Loucy (cell line): Measurements from ENCODE around the gene ZDHHC21.

Source experiments
- H2AFZ ChIP-seq: fragments of 200-600 bp; sonication (generic); 2 replicates; pipeline ENCODE4 v1.6.0; 2016; ENCODE audit warnings: antibody characterized with exemption, mild to moderate bottlenecking, low read length, moderate library complexity
- H3F3A ChIP-seq: fragments of 200-600 bp; 2 replicates; pipeline ENCODE4 v1.6.0; 2016; ENCODE audit warnings: antibody characterized with exemption, low read depth, mild to moderate bottlenecking
- H3K27me3 ChIP-seq: fragments of 200-600 bp; sonication (generic); 2 replicates; pipeline ENCODE4 v1.6.1; 2014; ENCODE audit warnings: low read length, mild to moderate bottlenecking; ENCODE audit not compliant: insufficient read depth, poor library complexity, severe bottlenecking
- H3K36me3 ChIP-seq: fragments of 200-600 bp; sonication (generic); 2 replicates; pipeline ENCODE4 v1.6.1; 2016; ENCODE audit warnings: low read length; ENCODE audit not compliant: insufficient read depth
- H3K4me1 ChIP-seq: fragments of 200-600 bp; sonication (generic); 2 replicates; pipeline ENCODE4 v1.5.1; 2014; ENCODE audit warnings: low read length, mild to moderate bottlenecking; ENCODE audit not compliant: insufficient read depth, poor library complexity, severe bottlenecking
- H3K4me2 ChIP-seq: fragments of 200-600 bp; sonication (generic); 2 replicates; pipeline ENCODE4 v1.6.0; 2014; ENCODE audit warnings: antibody characterized with exemption, low read length, low read depth, mild to moderate bottlenecking; ENCODE audit not compliant: poor library complexity, severe bottlenecking
- H3K4me3 ChIP-seq: fragments of 200-600 bp; sonication (generic); 2 replicates; pipeline ENCODE4 v1.5.1; 2014; ENCODE audit warnings: low read length, mild to moderate bottlenecking, mixed read lengths; ENCODE audit not compliant: poor library complexity, severe bottlenecking
- H3K79me2 ChIP-seq: fragments of 200-600 bp; sonication (generic); 2 replicates; pipeline ENCODE4 v1.6.1; 2014; ENCODE audit warnings: low read length; ENCODE audit not compliant: insufficient read depth
- H3K9ac ChIP-seq: fragments of 200-600 bp; sonication (generic); 2 replicates; pipeline ENCODE4 v1.6.0; 2014; ENCODE audit warnings: mild to moderate bottlenecking, low read depth, low read length, moderate library complexity; ENCODE audit not compliant: poor library complexity, severe bottlenecking
- H3K9me2 ChIP-seq: fragments of 200-600 bp; sonication (generic); replicated peaks from 2 replicates; pipeline ENCODE4 v1.6.1; 2016; ENCODE audit warnings: low read depth, low read length, mixed read lengths
- H3K9me3 ChIP-seq: fragments of 200-600 bp; sonication (generic); 2 replicates; pipeline ENCODE4 v1.6.1; 2014; ENCODE audit warnings: mild to moderate bottlenecking, antibody characterized with exemption, low read length, low read depth; ENCODE audit not compliant: insufficient read depth
- H4K20me1 ChIP-seq: fragments of 200-600 bp; sonication (generic); 2 replicates; pipeline ENCODE4 v1.6.0; 2014; ENCODE audit warnings: antibody characterized with exemption, low read length, mild to moderate bottlenecking; ENCODE audit not compliant: insufficient read depth, poor library complexity, severe bottlenecking
- EZH2phosphoT487 ChIP-seq: fragments of 200-600 bp; IDR thresholded peaks from 2 replicates; pipeline ENCODE4 v1.6.1; 2018; ENCODE audit warnings: antibody characterized with exemption, mild to moderate bottlenecking, moderate library complexity, borderline replicate concordance
- TF ChIP-seq, protein P1 (sequence below): fragments of 200-600 bp; sonication (generic); conservative IDR thresholded peaks from 2 replicates; pipeline ENCODE4 v1.5.1; 2014; ENCODE audit warnings: mild to moderate bottlenecking, antibody characterized with exemption, low read length

The ZDHHC21 gene

DNA sequence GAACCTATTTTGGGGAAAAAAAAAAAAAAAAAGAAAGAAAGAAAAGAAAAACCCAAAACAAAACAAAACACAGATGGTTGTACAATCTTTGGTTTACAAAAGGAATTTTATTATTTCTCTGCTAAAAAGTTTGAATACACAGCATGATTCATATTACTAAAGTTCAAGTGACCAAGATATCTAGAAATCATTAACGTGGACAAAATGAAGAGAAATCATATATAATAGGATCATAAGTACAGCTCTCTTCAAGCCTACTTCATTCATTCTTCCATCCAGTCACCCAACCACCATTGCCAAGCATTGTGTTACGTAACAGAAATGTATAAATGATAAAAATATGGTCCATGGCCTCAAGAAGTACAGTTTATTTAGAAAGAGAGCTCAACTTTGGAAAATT, 52.9 kb downstream of the ZDHHC21 start:
- no peaks in the 10 kb centered on the region for H3K9me3 ChIP-seq
- TF ChIP-seq, protein P1, sequence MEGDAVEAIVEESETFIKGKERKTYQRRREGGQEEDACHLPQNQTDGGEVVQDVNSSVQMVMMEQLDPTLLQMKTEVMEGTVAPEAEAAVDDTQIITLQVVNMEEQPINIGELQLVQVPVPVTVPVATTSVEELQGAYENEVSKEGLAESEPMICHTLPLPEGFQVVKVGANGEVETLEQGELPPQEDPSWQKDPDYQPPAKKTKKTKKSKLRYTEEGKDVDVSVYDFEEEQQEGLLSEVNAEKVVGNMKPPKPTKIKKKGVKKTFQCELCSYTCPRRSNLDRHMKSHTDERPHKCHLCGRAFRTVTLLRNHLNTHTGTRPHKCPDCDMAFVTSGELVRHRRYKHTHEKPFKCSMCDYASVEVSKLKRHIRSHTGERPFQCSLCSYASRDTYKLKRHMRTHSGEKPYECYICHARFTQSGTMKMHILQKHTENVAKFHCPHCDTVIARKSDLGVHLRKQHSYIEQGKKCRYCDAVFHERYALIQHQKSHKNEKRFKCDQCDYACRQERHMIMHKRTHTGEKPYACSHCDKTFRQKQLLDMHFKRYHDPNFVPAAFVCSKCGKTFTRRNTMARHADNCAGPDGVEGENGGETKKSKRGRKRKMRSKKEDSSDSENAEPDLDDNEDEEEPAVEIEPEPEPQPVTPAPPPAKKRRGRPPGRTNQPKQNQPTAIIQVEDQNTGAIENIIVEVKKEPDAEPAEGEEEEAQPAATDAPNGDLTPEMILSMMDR, result no peak
- TF ChIP-seq EZH2phosphoT487, result no peak
- H3K9ac ChIP-seq, result no peak overlapping the region
- no peak overlapping the region for H3K4me2 ChIP-seq
- no peak overlapping the region for H2AFZ ChIP-seq
- H3K9me2 ChIP-seq, result no peaks in the 10 kb centered on the region
- H3K79me2 ChIP-seq, result no peaks in the 10 kb centered on the region
- no peaks in the 10 kb centered on the region for H3K27me3 ChIP-seq
- H3K36me3 ChIP-seq, result no peaks in the 10 kb centered on the region
- no peak overlapping the region for H3K4me3 ChIP-seq
- H3F3A ChIP-seq, result no peaks in the 10 kb centered on the region
- no peaks in the 10 kb centered on the region for H4K20me1 ChIP-seq
- no peaks in the 10 kb centered on the region for H3K4me1 ChIP-seq

DNA sequence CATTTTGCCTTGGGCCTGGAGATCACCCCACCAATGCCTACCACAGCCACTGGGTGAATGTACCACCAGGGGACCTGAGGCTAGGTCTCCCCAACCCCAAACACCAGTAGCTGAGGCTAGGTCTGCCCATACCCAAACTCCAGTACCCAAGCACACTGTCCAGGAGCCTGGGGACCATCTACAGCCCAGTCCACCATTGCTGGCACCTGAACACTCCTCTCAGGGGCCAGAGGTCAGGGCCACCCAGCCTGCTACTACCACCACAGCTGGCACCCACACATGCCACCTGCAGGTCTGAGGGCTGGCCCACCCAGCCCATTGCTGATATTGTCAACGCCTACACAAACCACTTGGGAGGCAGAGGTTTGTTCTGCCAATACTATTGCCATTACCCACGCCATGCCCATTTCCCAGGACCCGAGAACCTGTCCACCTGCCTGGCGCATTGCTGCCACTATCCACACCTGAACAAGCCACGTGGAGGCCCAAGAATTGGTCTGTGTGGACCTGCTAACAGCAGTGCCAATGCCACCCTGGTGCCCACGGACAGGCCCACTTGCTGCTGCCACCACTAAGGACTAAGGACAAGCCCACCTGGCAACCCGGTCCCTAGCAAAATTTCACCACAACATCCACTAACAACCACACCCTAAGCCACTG, 59.2 kb downstream of the ZDHHC21 start:
- Histone ChIP-seq H4K20me1 (no peaks in the 10 kb centered on the region), H3K9ac (no peak overlapping the region), H3K27me3 (no peaks in the 10 kb centered on the region), H3K4me1 (no peaks in the 10 kb centered on the region), H3F3A (no peaks in the 10 kb centered on the region), H3K9me3 (no peaks in the 10 kb centered on the region; the same call in 1 of the 2 replicates), H2AFZ (no peak overlapping the region), H3K4me3 (no peak overlapping the region), H3K79me2 (no peaks in the 10 kb centered on the region), H3K36me3 (peaks cover 9% of the 10 kb centered on the region; the same call in 1 of the 2 replicates), H3K9me2 (no peaks in the 10 kb centered on the region), H3K4me2 (no peak overlapping the region)
- TF ChIP-seq, protein P1, result no peak
- TF ChIP-seq EZH2phosphoT487, result no peak

DNA sequence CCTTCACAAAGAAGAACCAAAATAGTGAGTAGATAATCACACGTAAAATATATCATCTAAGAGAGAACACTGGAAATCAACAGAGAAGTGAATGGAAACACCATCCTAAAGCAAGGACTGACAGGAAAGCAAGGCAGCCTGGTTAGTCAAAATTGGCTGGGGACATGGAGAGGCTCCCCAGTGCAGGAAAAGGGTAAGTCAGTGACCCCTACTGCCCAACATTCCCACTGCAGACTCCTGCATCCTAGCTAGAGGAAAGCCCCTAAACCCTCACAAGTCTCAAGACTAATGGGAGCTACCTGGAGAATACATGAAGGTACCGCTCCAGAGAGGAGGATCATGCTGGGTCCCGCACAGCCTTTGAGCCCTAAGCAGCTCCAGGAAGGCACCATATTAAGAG, 60.1 kb downstream of the ZDHHC21 start:
- Histone ChIP-seq H3K9me3 (no peaks in the 10 kb centered on the region; the same call in 1 of the 2 replicates), H3F3A (no peaks in the 10 kb centered on the region), H3K4me1 (no peaks in the 10 kb centered on the region), H3K4me3 (no peak overlapping the region), H4K20me1 (no peaks in the 10 kb centered on the region), H2AFZ (no peak overlapping the region), H3K4me2 (no peak overlapping the region), H3K9me2 (no peaks in the 10 kb centered on the region), H3K36me3 (peaks cover 9% of the 10 kb centered on the region; the same call in 1 of the 2 replicates), H3K9ac (no peak overlapping the region), H3K27me3 (no peaks in the 10 kb centered on the region), H3K79me2 (no peaks in the 10 kb centered on the region)
- TF ChIP-seq, protein P1, result no peak
- TF ChIP-seq EZH2phosphoT487, result no peak
